BE2C (cell line): ENCODE measurements around the gene CADM2.

ENCODE experiments used
- DNase-seq: peaks from one replicate; pipeline ENCODE4 v3.0.0-alpha.2; 2020
- H3K27me3 ChIP-seq: fragments of 250-450 bp; sonication (Bioruptor Pico); 2 replicates; pipeline ENCODE4 v1.5.1; 2020; ENCODE audit warnings: mild to moderate bottlenecking
- H3K36me3 ChIP-seq: fragments of 250-450 bp; sonication (Bioruptor Pico); 2 replicates; pipeline ENCODE4 v1.5.1; 2020; ENCODE audit warnings: mild to moderate bottlenecking
- H3K4me1 ChIP-seq: fragments of 250-450 bp; sonication (Bioruptor Pico); 2 replicates; pipeline ENCODE4 v1.5.1; 2020
- H3K4me3 ChIP-seq: 2 replicates; pipeline ENCODE4 v1.5.1; 2011; ENCODE audit warnings: low read depth, low read length
- H3K9me3 ChIP-seq: fragments of 250-450 bp; sonication (Bioruptor Pico); 2 replicates; pipeline ENCODE4 v1.5.1; 2020
- CTCF ChIP-seq: IDR thresholded peaks from 2 replicates; pipeline ENCODE4 v1.5.1; 2012; ENCODE audit warnings: mild to moderate bottlenecking, low read depth, low read length

CADM2 gene

GRCh38 chr3:86056962-86057361 lies 1098.2 kb downstream of the CADM2 start:
- Histone ChIP-seq H3K36me3 (no peaks in the 10 kb centered on the region), H3K27me3 (no peaks in the 10 kb centered on the region), H3K4me1 (peaks cover 7% of the 10 kb centered on the region), H3K4me3 (no peak overlapping the region), H3K9me3 (no peaks in the 10 kb centered on the region)
- TF ChIP-seq CTCF = no peak
- DNase-seq = no peak

- Histone ChIP-seq H3K9me3 (no peaks in the 10 kb centered on the region), H3K4me1 (no peaks in the 10 kb centered on the region), H3K27me3 (no peaks in the 10 kb centered on the region), H3K4me3 (no peak overlapping the region), H3K36me3 (no peaks in the 10 kb centered on the region)
- no peak for TF ChIP-seq CTCF
- DNase-seq = no peak
Observed at GRCh38 chr3:86073799-86074198, 1115.0 kb downstream of the CADM2 start.

GRCh38 chr3:86087160-86087871 lies 1128.5 kb downstream of the CADM2 start:
- H3K4me1 ChIP-seq = no peaks in the 10 kb centered on the region
- no peak overlapping the region for H3K4me3 ChIP-seq
- no peak for TF ChIP-seq CTCF
- no peak for DNase-seq
- no peaks in the 10 kb centered on the region for H3K36me3 ChIP-seq
- no peaks in the 10 kb centered on the region for H3K27me3 ChIP-seq
- no peaks in the 10 kb centered on the region for H3K9me3 ChIP-seq

- Histone ChIP-seq H3K4me1 (no peaks in the 10 kb centered on the region), H3K9me3 (peaks cover 3% of the 10 kb centered on the region; the same call in 1 of the 2 replicates), H3K4me3 (no peak overlapping the region), H3K27me3 (no peaks in the 10 kb centered on the region), H3K36me3 (no peaks in the 10 kb centered on the region)
- no peak for DNase-seq
- TF ChIP-seq CTCF = no peak
Observed at GRCh38 chr3:86104154-86104553, 1145.4 kb downstream of the CADM2 start.

- H3K4me1 ChIP-seq = no peaks in the 10 kb centered on the region
- TF ChIP-seq CTCF = no peak
- H3K27me3 ChIP-seq = no peaks in the 10 kb centered on the region
- no peak overlapping the region for H3K4me3 ChIP-seq
- no peak for DNase-seq
- H3K36me3 ChIP-seq = no peaks in the 10 kb centered on the region
- peaks cover 3% of the 10 kb centered on the region; the same call in 1 of the 2 replicates for H3K9me3 ChIP-seq
Observed at GRCh38 chr3:86109434-86109833, 1150.6 kb downstream of the CADM2 start.
